ENCODE results near the gene DOCK10. TPM values are rescaled to one million over a fixed set of nuclear protein-coding genes. Genes with fewer than 3 reads are reported as not detected.

Gene DOCK10
- total RNA-seq, 1 donor from 2014 or later: 30.9 TPM

- no peaks in the 10 kb centered on the region for H3K27me3 ChIP-seq
- no peak for TF ChIP-seq CTCF (IDR thresholded peaks at IDR 0.05)
- intact Hi-C loops (cut with DNase I): no loop called here
- no peaks in the 10 kb centered on the region for H3K9me3 ChIP-seq
- H3K4me1 ChIP-seq: no peaks in the 10 kb centered on the region
- no peak overlapping the region for H3K4me3 ChIP-seq
- no peak for DNase-seq (ENCODE audit: low spot score in 2 of 2)
- H3K27ac ChIP-seq: no peak overlapping the region
- H3K36me3 ChIP-seq: no peaks in the 10 kb centered on the region
Measured at GRCh38 chr2:224892574-224893204, 149.6 kb downstream of the DOCK10 start.

DNA sequence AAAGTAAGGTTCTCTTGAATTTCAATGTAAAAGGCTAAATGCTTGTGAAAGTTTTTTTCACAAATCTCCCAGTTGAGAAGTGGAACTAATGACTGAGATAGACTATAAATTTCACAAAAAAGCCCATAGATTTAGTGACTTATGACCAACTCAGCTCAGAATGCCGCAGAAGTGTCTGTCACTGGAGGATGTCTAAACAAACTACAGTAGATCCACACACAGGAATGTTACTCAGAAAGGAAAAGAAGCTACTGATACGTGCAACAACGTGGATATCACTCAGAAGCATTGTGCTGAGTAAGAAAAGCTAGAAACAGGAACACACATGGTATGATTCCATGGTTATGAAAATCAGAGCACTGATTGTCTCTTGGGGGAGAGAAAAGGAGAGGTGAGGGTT is 151.9 kb downstream of the DOCK10 start:
- peaks cover 0 to 2% of the 10 kb centered on the region in 2 donors for H3K4me1 ChIP-seq
- H3K9me3 ChIP-seq: no peaks in the 10 kb centered on the region
- intact Hi-C loops (cut with DNase I): no loop called here
- TF ChIP-seq CTCF (IDR thresholded peaks at IDR 0.05): no peak
- no peaks in the 10 kb centered on the region for H3K36me3 ChIP-seq
- no peak overlapping the region for H3K4me3 ChIP-seq
- H3K27ac ChIP-seq: no peak overlapping the region
- no peak for DNase-seq (ENCODE audit: low spot score in 2 of 2)
- no peaks in the 10 kb centered on the region for H3K27me3 ChIP-seq

DNA sequence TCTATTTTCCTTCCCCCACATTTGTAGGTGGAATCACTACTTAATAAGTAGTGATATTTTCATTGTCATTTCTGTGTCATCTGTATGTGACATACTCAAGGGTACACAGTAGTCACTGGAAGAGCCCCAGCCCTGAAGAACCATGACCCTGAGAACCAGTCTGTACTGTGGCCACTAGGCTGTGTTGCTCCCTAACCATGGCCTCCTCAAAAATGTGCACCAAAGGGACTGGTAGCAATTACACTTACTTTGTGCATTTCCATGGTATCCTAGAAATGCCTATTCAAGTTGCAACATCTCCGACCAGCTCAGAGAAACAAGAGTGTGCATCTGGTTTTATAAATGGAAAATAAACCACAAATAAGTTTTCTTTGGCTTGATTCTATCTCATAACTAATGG is 155.1 kb downstream of the DOCK10 start:
- no peak for TF ChIP-seq CTCF (IDR thresholded peaks at IDR 0.05)
- intact Hi-C loops (cut with DNase I): no loop called here
- H3K9me3 ChIP-seq: no peaks in the 10 kb centered on the region
- H3K27me3 ChIP-seq: no peaks in the 10 kb centered on the region
- no peaks in the 10 kb centered on the region for H3K36me3 ChIP-seq
- no peak overlapping the region for H3K4me3 ChIP-seq
- DNase-seq (ENCODE audit: low spot score in 2 of 2): no peak
- no peak overlapping the region for H3K27ac ChIP-seq
- peaks cover 0 to 9% of the 10 kb centered on the region in 2 donors for H3K4me1 ChIP-seq

DNA sequence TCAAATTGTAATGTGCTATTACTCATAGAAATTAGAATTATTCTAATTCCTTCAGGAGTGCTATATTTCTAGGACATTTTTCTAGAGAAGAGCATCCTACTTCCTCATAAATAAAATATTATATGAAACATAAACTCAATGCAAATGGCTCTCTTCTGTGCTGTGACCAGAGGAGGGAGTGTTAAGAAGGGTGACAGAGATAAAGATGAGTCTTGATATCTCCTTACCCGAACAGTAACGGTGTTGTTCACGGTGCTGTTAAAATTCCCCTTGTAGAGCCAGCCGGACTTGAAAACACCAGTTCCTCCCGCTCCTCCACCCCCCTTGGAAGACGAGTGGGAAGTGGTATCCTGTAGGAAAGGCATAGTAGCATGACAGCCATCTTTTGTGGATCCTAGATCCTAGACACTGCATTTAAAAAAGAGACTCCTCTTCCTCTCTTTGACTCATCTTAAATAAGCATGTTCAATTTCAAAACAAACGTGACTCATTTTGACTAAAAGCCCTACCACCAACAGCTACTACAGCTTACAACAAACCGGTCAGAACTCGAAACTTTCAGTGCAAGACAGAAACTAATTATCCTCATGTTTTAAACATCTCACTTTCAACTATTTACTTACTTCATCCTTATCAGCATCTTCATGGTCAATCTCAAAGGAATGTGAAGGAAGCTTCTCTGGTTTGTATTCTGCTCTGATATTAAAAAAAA is 156.3 kb downstream of the DOCK10 start:
- no peaks in the 10 kb centered on the region for H3K27me3 ChIP-seq
- no peak overlapping the region for H3K27ac ChIP-seq
- H3K4me1 ChIP-seq: peaks cover 0 to 14% of the 10 kb centered on the region in 2 donors
- no peaks in the 10 kb centered on the region for H3K9me3 ChIP-seq
- no peaks in the 10 kb centered on the region for H3K36me3 ChIP-seq
- H3K4me3 ChIP-seq: no peak overlapping the region
- no peak for DNase-seq (ENCODE audit: low spot score in 2 of 2)
- no peak for TF ChIP-seq CTCF (IDR thresholded peaks at IDR 0.05)
- intact Hi-C loops (cut with DNase I): no loop called here

DNA sequence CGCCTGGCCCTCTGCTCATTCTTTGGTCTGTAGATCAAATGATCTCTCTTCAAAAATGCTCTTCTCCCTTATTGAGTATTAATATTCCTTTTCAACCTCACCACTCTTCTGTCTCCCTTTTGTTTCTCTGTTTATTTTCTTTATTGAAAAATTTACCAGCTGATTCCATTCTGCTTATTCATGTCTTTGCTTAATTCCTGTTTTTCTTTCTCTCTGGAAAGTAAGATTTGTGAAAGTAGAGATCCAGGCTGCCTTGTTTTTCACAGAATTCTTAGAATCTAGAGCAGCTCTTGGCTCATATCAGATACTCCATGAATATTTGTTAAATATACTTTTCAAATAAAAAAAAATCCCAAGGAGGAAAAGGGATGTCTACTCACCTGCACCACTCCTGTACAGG is 157.0 kb downstream of the DOCK10 start:
- no peaks in the 10 kb centered on the region for H3K36me3 ChIP-seq
- intact Hi-C loops (cut with DNase I): no loop called here
- H3K9me3 ChIP-seq: no peaks in the 10 kb centered on the region
- TF ChIP-seq CTCF (IDR thresholded peaks at IDR 0.05): no peak
- H3K27me3 ChIP-seq: no peaks in the 10 kb centered on the region
- no peak overlapping the region for H3K4me3 ChIP-seq
- H3K27ac ChIP-seq: no peak overlapping the region
- no peak for DNase-seq (ENCODE audit: low spot score in 2 of 2)
- peaks cover 0 to 14% of the 10 kb centered on the region in 2 donors for H3K4me1 ChIP-seq
